Motor neuron (in vitro differentiated cells): Measurements from ENCODE around the gene THAP4. TPM values are rescaled to one million over a fixed set of nuclear protein-coding genes. Genes with fewer than 3 reads are reported as not detected.

ENCODE experiments used
- total RNA-seq, 8 experiments: library from RNA; unstranded; fragments of 300-600 nt; gene quantifications; 2 replicates each; pipeline versions ENCODE4 v1.2.3 to v1.2.4, GENCODE V29; 2022

Gene THAP4
- total RNA-seq, 8 experiments from 2014 or later: 39.2 to 72.1 (median 48.9) TPM

Other genes starting within 250 kb of the THAP4 start
- 100 to 1,000 TPM in 4 of 8 experiments, 10 to 100 TPM in 4; 55.7 to 130 (median 103) TPM for gene STK25, start 128.6 kb downstream of the THAP4 start, total RNA-seq
- 10 to 100 TPM in 4 of 8 experiments, 1 to 10 TPM in 3, under 1 TPM in 1; 1.00 to 17.3 (median 7.2) TPM for gene BOK, start 78.4 kb downstream of the THAP4 start, total RNA-seq
- gene ATG4B, start 535 bp upstream of the THAP4 start, total RNA-seq: 10 to 100 TPM; 39.4 to 93.1 (median 53.2) TPM
- gene DTYMK, start 49.7 kb upstream of the THAP4 start, total RNA-seq: 10 to 100 TPM; 20.2 to 61.0 (median 30.0) TPM
- gene ING5, start 64.9 kb upstream of the THAP4 start, total RNA-seq: 10 to 100 TPM; 18.3 to 42.3 (median 28.3) TPM
- 10 to 100 TPM in 3 of 8 experiments, 1 to 10 TPM in 5; 4.2 to 38.7 (median 6.6) TPM for gene D2HGDH, start 97.5 kb upstream of the THAP4 start, total RNA-seq
- under 1 TPM in 4 of 8 experiments, not detected in 4; 0.23 to 0.66 (median 0.43) TPM for gene GAL3ST2, start 139.7 kb upstream of the THAP4 start, total RNA-seq
- gene NEU4, start 172.0 kb upstream of the THAP4 start, total RNA-seq: 1 to 10 TPM in 1 of 8 experiments, under 1 TPM in 6, not detected in 1; 0.11 to 1.0 (median 0.56) TPM
- gene PDCD1, start 221.7 kb upstream of the THAP4 start, total RNA-seq: under 1 TPM in 7 of 8 experiments, not detected in 1; 0.11 to 0.49 (median 0.19) TPM
- gene RTP5, start 232.6 kb upstream of the THAP4 start, total RNA-seq: 1 to 10 TPM in 2 of 8 experiments, under 1 TPM in 6; 0.07 to 1.5 (median 0.42) TPM